Subcutaneous abdominal adipose tissue (tissue), 5 donors: ENCODE results near the gene RPS19.
A peak's percentile ranks its signal among the peaks of the same experiment; 100 is the strongest.

Source experiments
- H3K27ac ChIP-seq: one replicate; pipeline ENCODE4 v1.7.0; 2013; ENCODE audit warnings: low read depth, mild to moderate bottlenecking, inconsistent platforms, low read length, moderate library complexity
- H3K27me3 ChIP-seq, 5 donors: one replicate each; pipeline ENCODE4 v1.7.0; 2013; ENCODE audit warnings: low read length in 5 of 5, inconsistent platforms in 1 of 5; ENCODE audit not compliant: control insufficient read depth in 5 of 5, insufficient read depth in 4 of 5
- H3K36me3 ChIP-seq, 5 donors: one replicate each; pipeline ENCODE4 v1.7.0; 2013; ENCODE audit warnings: low read length in 5 of 5; ENCODE audit not compliant: control insufficient read depth in 5 of 5, insufficient read depth in 5 of 5
- H3K4me1 ChIP-seq, 5 donors: one replicate each; pipeline ENCODE4 v1.7.0; 2013; ENCODE audit warnings: low read length in 5 of 5, mild to moderate bottlenecking in 3 of 5, moderate library complexity in 1 of 5; ENCODE audit not compliant: control insufficient read depth in 5 of 5, insufficient read depth in 5 of 5
- H3K4me3 ChIP-seq, 5 donors: one replicate each; pipeline ENCODE4 v1.7.0; 2013; ENCODE audit warnings: low read length in 5 of 5, low read depth in 1 of 5
- H3K9ac ChIP-seq, 5 donors: one replicate each; pipeline ENCODE4 v1.7.0; 2013; ENCODE audit warnings: low read length in 5 of 5, mild to moderate bottlenecking in 4 of 5, moderate library complexity in 3 of 5
- H3K9me3 ChIP-seq, 5 donors: one replicate each; pipeline ENCODE4 v1.7.0; 2013; ENCODE audit warnings: low read length in 5 of 5; ENCODE audit not compliant: control insufficient read depth in 5 of 5
- donor health status: healthy.
- donor health status: healthy.
- donor health status: healthy.
- donor health status: healthy.
- donor health status: healthy.

RPS19 gene

GRCh38 chr19:41859618-41860418 is at the start of gene RPS19:
Gene RPS19 (plus strand): TSS chr19:41860255. CDS start chr19:41860775, 520 bp downstream.
- peak within 1 kb of the TSS; percentile 96 for H3K27ac ChIP-seq
- peaks cover 0 to 3% (median 0%) of the 10 kb centered on the region in 5 donors for H3K27me3 ChIP-seq
- H3K4me1 ChIP-seq, result peaks cover 14 to 41% (median 37%) of the 10 kb centered on the region in 5 donors
- no peaks in the 10 kb centered on the region for H3K9me3 ChIP-seq
- peak within 1 kb of the TSS; percentile 73 to 100 (median 96) for H3K9ac ChIP-seq
- H3K4me3 ChIP-seq, result peak within 1 kb of the TSS; percentile 82 to 98 (median 92)
- H3K36me3 ChIP-seq, result peaks cover 0 to 37% (median 33%) of the 10 kb centered on the region in 5 donors

- Histone ChIP-seq H3K4me1 (peaks cover 0 to 22% (median 4%) of the 10 kb centered on the region in 5 donors), H3K9ac (no peak overlapping the region), H3K36me3 (no peaks in the 10 kb centered on the region), H3K27ac (no peak overlapping the region), H3K4me3 (no peak overlapping the region), H3K27me3 (peaks cover 9 to 20% (median 16%) of the 10 kb centered on the region in 5 donors), H3K9me3 (no peaks in the 10 kb centered on the region)
Measured at GRCh38 chr19:41810301-41810700, 49.8 kb upstream of the RPS19 start.

GRCh38 chr19:41811036-41811435 is 49.0 kb upstream of the RPS19 start:
- no peaks in the 10 kb centered on the region for H3K9me3 ChIP-seq
- H3K27ac ChIP-seq, result no peak overlapping the region
- H3K4me3 ChIP-seq, result no peak overlapping the region

GRCh38 chr19:41811981-41812380 is 48.1 kb upstream of the RPS19 start:
- Histone ChIP-seq H3K4me3 (no peak overlapping the region), H3K9me3 (no peaks in the 10 kb centered on the region), H3K4me1 (peaks cover 0 to 22% (median 4%) of the 10 kb centered on the region in 5 donors), H3K27me3 (peaks cover 9 to 20% (median 16%) of the 10 kb centered on the region in 5 donors), H3K36me3 (no peaks in the 10 kb centered on the region), H3K9ac (no peak overlapping the region), H3K27ac (no peak overlapping the region)

More at GRCh38 chr19:41811036-41811435, 49.0 kb upstream of the RPS19 start:
- H3K27me3 ChIP-seq, result peaks cover 9 to 20% (median 16%) of the 10 kb centered on the region in 5 donors
- H3K36me3 ChIP-seq, result no peaks in the 10 kb centered on the region
- no peak overlapping the region for H3K9ac ChIP-seq
- peaks cover 0 to 22% (median 4%) of the 10 kb centered on the region in 5 donors for H3K4me1 ChIP-seq

DNA sequence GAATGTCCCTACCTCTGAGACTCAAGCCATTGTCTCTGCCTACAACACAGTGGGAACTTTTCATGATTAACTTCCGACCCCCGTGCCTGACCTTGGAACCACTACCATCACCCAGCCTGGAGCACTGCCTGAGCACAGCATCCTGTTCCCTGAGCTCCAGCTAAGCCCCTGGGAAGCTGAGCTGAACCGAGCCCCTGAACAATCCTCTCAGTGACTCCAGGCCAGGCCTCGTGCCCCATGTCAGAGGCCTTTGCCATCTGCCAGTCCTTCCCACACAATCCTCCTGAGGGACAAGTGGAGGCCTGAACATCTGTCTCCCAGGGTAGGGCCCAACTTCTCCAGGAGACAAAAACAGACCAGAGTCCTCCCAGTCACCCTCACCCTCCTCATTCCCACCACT is 46.1 kb upstream of the RPS19 start:
- no peak overlapping the region for H3K4me3 ChIP-seq
- peaks cover 2 to 15% (median 11%) of the 10 kb centered on the region in 5 donors for H3K27me3 ChIP-seq
- H3K9me3 ChIP-seq, result no peaks in the 10 kb centered on the region
- no peak overlapping the region for H3K27ac ChIP-seq
- no peaks in the 10 kb centered on the region for H3K36me3 ChIP-seq
- H3K4me1 ChIP-seq, result peaks cover 0 to 13% (median 0%) of the 10 kb centered on the region in 5 donors
- H3K9ac ChIP-seq, result no peak overlapping the region

DNA sequence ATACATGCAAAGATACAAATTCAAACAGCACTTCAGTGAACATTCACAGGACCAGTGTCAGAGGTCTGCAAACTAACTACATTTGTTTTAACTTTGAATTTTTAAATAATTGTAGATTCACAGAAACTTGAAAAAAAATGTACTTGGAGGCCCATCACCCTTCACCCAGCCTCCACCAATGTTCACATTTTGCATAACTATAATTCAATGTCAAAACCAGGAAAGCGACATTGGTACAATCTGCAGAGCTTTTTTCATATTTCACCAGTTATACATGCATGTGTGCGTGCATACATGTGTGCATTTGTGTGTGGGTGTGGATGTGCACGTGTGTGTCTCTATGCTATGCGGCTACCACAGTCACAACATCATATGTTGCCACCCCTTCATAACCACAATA is 44.8 kb upstream of the RPS19 start:
- Histone ChIP-seq H3K27ac (no peak overlapping the region), H3K4me3 (no peak overlapping the region), H3K36me3 (no peaks in the 10 kb centered on the region), H3K27me3 (peaks cover under 1 to 7% (median 4%) of the 10 kb centered on the region in 5 donors), H3K9ac (no peak overlapping the region), H3K4me1 (peaks cover 0 to 9% (median 0%) of the 10 kb centered on the region in 5 donors), H3K9me3 (no peaks in the 10 kb centered on the region)

DNA sequence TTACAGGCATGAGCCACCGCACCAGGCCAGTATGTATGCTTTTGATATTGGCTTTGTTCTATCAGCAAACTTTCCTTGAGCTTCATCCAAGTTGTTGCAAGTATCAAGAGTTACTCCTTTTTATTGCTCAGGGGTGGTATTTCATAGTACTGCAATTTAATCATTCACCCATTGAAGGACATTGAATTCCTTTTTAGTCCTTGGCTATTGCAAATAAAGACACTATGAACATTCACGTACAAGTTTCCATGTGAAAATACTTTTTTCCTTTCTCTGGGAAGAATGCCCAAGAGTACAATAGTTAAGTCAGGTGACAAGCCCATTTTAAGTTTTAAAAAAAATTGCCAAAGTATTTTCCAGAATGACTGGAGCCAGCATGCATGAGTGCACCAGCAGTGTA is 43.3 kb upstream of the RPS19 start:
- H3K9ac ChIP-seq, result no peak overlapping the region
- H3K27ac ChIP-seq, result no peak overlapping the region
- no peaks in the 10 kb centered on the region for H3K36me3 ChIP-seq
- H3K27me3 ChIP-seq, result peaks cover under 1 to 7% (median 6%) of the 10 kb centered on the region in 5 donors
- no peak overlapping the region for H3K4me3 ChIP-seq
- no peaks in the 10 kb centered on the region for H3K4me1 ChIP-seq
- no peaks in the 10 kb centered on the region for H3K9me3 ChIP-seq

GRCh38 chr19:41821003-41821735 is 38.9 kb upstream of the RPS19 start:
- no peaks in the 10 kb centered on the region for H3K4me1 ChIP-seq
- peaks cover 0 to 7% (median 3%) of the 10 kb centered on the region in 5 donors for H3K27me3 ChIP-seq
- no peak overlapping the region for H3K9ac ChIP-seq
- H3K4me3 ChIP-seq, result no peak overlapping the region
- H3K36me3 ChIP-seq, result no peaks in the 10 kb centered on the region
- no peaks in the 10 kb centered on the region for H3K9me3 ChIP-seq
- no peak overlapping the region for H3K27ac ChIP-seq

- peaks cover 9 to 26% (median 24%) of the 10 kb centered on the region in 5 donors for H3K27me3 ChIP-seq
- no peak overlapping the region for H3K4me3 ChIP-seq
Measured at GRCh38 chr19:41837981-41838708, 21.9 kb upstream of the RPS19 start.

More at GRCh38 chr19:41837981-41838708, 21.9 kb upstream of the RPS19 start:
- Histone ChIP-seq H3K9ac (no peak overlapping the region), H3K36me3 (no peaks in the 10 kb centered on the region), H3K27ac (no peak overlapping the region), H3K4me1 (no peaks in the 10 kb centered on the region), H3K9me3 (no peaks in the 10 kb centered on the region)
